Testis (tissue), 3 donors: ENCODE measurements around the gene UBASH3A. TPM values are rescaled to one million over a fixed set of nuclear protein-coding genes. Genes with fewer than 3 reads are reported as not detected.

Experiments
- DNase-seq: peaks from one replicate; pipeline ENCODE4 v3.0.0-alpha.2; 2019
- H3K27ac ChIP-seq, 2 donors: fragments of 200-600 bp; sonication (generic); one replicate each; pipeline ENCODE4 v1.5.1; 2019
- H3K27me3 ChIP-seq: fragments of 200-600 bp; sonication (generic); one replicate; pipeline ENCODE4 v1.5.1; 2019
- H3K36me3 ChIP-seq: fragments of 200-600 bp; sonication (generic); one replicate; pipeline ENCODE4 v1.5.1; 2017; ENCODE audit warnings: low read depth; ENCODE audit errors: missing control alignments
- H3K4me1 ChIP-seq: fragments of 200-600 bp; sonication (generic); one replicate; pipeline ENCODE4 v1.5.1; 2019
- H3K4me3 ChIP-seq, 2 donors: fragments of 200-600 bp; sonication (generic); one replicate each; pipeline ENCODE4 v1.5.1; 2017 to 2019
- H3K9me3 ChIP-seq: fragments of 200-600 bp; sonication (generic); one replicate; pipeline ENCODE4 v1.5.1; 2017
- CTCF ChIP-seq, 3 experiments: fragments of 450-650 bp in 2 of 3; fragments of 200-600 bp in 1 of 3; sonication (generic) in 1 of 3; IDR thresholded peaks; one replicate each; pipeline ENCODE4 v1.5.1; 2016 to 2019; ENCODE audit warnings: antibody characterized with exemption in 3 of 3, mild to moderate bottlenecking in 2 of 3, moderate library complexity in 1 of 3
- POLR2A ChIP-seq: fragments of 450-650 bp; IDR thresholded peaks from one replicate; pipeline ENCODE4 v1.6.1; 2017; ENCODE audit warnings: antibody characterized with exemption, mild to moderate bottlenecking, moderate library complexity
- WGBS, 2 donors: methylation state at CpG; one replicate each; pipeline ENCODE4 v1.1.5; 2018; 5-methylcytosine and 5-hydroxymethylcytosine counted together
- intact Hi-C: fragments of 100-400 bp; cut with DNase I; formaldehyde crosslinking; loops from one replicate; pipeline ENCODE4 v1.15.1; 2023; ENCODE audit warnings: low total_unique reads
- polyA plus RNA-seq: library from polyadenylated mRNA; stranded (reverse); fragments of 350-450 nt; fragmentation: Illumina TruSeq; extraction: RNeasy Lipid Tissue Mini Kit (QIAGEN cat#74804); gene quantifications from one replicate; pipeline ENCODE4 v1.2.3, GENCODE V29; 2014; ENCODE audit warnings: low read depth, low replicate concordance; ENCODE audit not compliant: insufficient read depth
- total RNA-seq, 2 donors: library from RNA; depleted of rRNA; stranded (reverse); fragments of >200 nt; gene quantifications; one replicate each; pipeline ENCODE4 v1.2.3, GENCODE V29; 2016

The UBASH3A gene
- total and polyA plus RNA-seq, 3 donors from 2014 or later: 0.39 to 1.4 (median 0.40) TPM

- H3K4me1 ChIP-seq: peaks cover 7% of the 10 kb centered on the region
- TF ChIP-seq CTCF (IDR thresholded peaks at IDR 0.05) (no peak), POLR2A (no peak)
- no peaks in the 10 kb centered on the region for H3K9me3 ChIP-seq
- no peak for DNase-seq
- no peak overlapping the region for H3K4me3 ChIP-seq
- no peak overlapping the region for H3K27ac ChIP-seq
- intact Hi-C loops: no loop called here
- H3K27me3 ChIP-seq: no peaks in the 10 kb centered on the region
- 90 to 93% methylated on average over 9 to 14 of the region's 14 CpGs for WGBS, 2 donors
- H3K36me3 ChIP-seq: no peaks in the 10 kb centered on the region
These were observed 9.4 kb downstream of the UBASH3A start for GRCh38 chr21:42413093-42413492.

GRCh38 chr21:42413500-42413899 lies 9.8 kb downstream of the UBASH3A start:
- Histone ChIP-seq H3K36me3 (no peaks in the 10 kb centered on the region), H3K4me3 (no peak overlapping the region), H3K9me3 (no peaks in the 10 kb centered on the region), H3K27ac (no peak overlapping the region), H3K27me3 (no peaks in the 10 kb centered on the region), H3K4me1 (peaks cover 7% of the 10 kb centered on the region)
- intact Hi-C loops: no loop called here
- TF ChIP-seq POLR2A (no peak), CTCF (IDR thresholded peaks at IDR 0.05) (no peak)
- no peak for DNase-seq
- 85 to 88% methylated on average over 4 of the region's 4 CpGs for WGBS, 2 donors

GRCh38 chr21:42414066-42414465 lies 10.4 kb downstream of the UBASH3A start:
- Histone ChIP-seq H3K36me3 (no peaks in the 10 kb centered on the region), H3K4me3 (no peak overlapping the region), H3K27me3 (no peaks in the 10 kb centered on the region), H3K4me1 (peaks cover 7% of the 10 kb centered on the region), H3K27ac (no peak overlapping the region), H3K9me3 (no peaks in the 10 kb centered on the region)
- intact Hi-C loops: no loop called here
- no peak for DNase-seq
- WGBS, 2 donors: 92 to 97% methylated on average over 8 of the region's 8 CpGs
- TF ChIP-seq CTCF (IDR thresholded peaks at IDR 0.05) (no peak), POLR2A (no peak)

GRCh38 chr21:42414553-42414927 lies 10.8 kb downstream of the UBASH3A start:
- H3K27me3 ChIP-seq: no peaks in the 10 kb centered on the region

More at GRCh38 chr21:42414553-42414927, 10.8 kb downstream of the UBASH3A start:
- H3K4me1 ChIP-seq: peaks cover 7% of the 10 kb centered on the region
- WGBS, 2 donors: 94 to 96% methylated on average over 7 to 8 of the region's 8 CpGs
- intact Hi-C loops: no loop called here
- H3K9me3 ChIP-seq: no peaks in the 10 kb centered on the region
- TF ChIP-seq POLR2A: no peak
- TF ChIP-seq CTCF (IDR thresholded peaks at IDR 0.05): no peak
- DNase-seq: no peak
- H3K36me3 ChIP-seq: no peaks in the 10 kb centered on the region
- H3K27ac ChIP-seq: no peak overlapping the region
- no peak overlapping the region for H3K4me3 ChIP-seq
